A673 (cell line): Measurements from ENCODE around the gene TBC1D9B.

Experiments used
- EZH2 ChIP-seq: fragments of 200-600 bp; sonication (generic); IDR thresholded peaks from 2 replicates; pipeline ENCODE4 v1.6.1; 2017; ENCODE audit warnings: borderline replicate concordance, low read depth, mild to moderate bottlenecking, mixed read lengths, antibody characterized with exemption, low read length; ENCODE audit not compliant: poor library complexity, severe bottlenecking
- TF ChIP-seq, protein P1 (sequence below): fragments of 300-800, 200-600 bp; sonication (generic); conservative IDR thresholded peaks from 2 replicates; pipeline ENCODE4 v1.5.1; 2017; ENCODE audit warnings: low read depth, mild to moderate bottlenecking, antibody characterized with exemption, low read length, moderate library complexity, mixed read lengths

DNA sequence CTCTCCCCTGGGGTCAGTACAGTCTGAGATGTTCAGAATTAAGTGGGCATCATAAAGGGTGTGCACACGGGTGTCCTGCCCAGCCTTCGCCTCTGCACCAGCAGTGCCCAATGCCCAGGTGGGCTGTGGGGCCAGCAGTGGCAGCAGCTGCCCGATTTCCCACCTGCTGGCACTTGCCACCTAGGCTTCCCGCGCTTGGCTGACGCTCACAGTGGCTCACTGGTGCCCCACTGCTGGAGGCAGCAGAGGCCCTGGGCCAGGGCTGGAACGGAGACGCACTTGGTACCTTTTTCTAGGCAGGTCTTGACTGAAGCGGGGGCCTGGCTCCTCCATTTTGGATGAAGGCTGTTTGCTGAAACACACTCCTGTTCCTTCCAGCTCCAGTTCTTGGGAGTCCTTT is 66.1 kb downstream of the TBC1D9B start:
- TF ChIP-seq, protein P1, sequence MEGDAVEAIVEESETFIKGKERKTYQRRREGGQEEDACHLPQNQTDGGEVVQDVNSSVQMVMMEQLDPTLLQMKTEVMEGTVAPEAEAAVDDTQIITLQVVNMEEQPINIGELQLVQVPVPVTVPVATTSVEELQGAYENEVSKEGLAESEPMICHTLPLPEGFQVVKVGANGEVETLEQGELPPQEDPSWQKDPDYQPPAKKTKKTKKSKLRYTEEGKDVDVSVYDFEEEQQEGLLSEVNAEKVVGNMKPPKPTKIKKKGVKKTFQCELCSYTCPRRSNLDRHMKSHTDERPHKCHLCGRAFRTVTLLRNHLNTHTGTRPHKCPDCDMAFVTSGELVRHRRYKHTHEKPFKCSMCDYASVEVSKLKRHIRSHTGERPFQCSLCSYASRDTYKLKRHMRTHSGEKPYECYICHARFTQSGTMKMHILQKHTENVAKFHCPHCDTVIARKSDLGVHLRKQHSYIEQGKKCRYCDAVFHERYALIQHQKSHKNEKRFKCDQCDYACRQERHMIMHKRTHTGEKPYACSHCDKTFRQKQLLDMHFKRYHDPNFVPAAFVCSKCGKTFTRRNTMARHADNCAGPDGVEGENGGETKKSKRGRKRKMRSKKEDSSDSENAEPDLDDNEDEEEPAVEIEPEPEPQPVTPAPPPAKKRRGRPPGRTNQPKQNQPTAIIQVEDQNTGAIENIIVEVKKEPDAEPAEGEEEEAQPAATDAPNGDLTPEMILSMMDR = no peak
- no peak for TF ChIP-seq EZH2
